Superior temporal gyrus (tissue), 1 donor: ENCODE data around the gene AXDND1.
"Not testable (repeated sequence)": the region's sequence is repeated elsewhere in the genome, so short reads cannot be mapped to it uniquely, and the experiment has no call there.

ENCODE experiments used
- DNase-seq: peaks from one replicate; pipeline ENCODE4 v3.0.0-alpha.2; 2016; ENCODE audit errors: extremely low spot score

The AXDND1 gene

GRCh38 chr1:179474713-179475112, 108.9 kb downstream of the AXDND1 start:
- DNase-seq: no peak

DNA sequence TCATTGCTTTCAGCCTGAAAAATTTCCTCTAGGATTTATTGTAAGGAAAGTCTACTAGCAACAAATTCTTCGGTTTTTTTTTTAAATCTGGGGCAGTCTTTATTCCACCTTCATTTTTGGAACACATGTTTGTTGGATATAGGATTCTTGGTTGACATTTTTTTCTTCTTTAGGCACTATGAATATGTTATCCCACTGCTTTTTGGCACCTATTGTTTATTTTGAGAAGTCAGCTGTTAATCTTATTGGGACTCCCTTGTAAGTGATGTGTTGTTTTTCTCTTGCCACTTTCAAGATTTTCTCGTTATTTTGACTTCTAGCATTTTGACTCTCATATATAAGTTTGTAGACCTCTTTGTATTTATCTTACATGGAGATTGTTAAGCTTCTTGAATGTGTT, 110.7 kb downstream of the AXDND1 start:
- no peak for DNase-seq

- DNase-seq: no peak
These were observed 112.6 kb downstream of the AXDND1 start for GRCh38 chr1:179478370-179478769.

DNA sequence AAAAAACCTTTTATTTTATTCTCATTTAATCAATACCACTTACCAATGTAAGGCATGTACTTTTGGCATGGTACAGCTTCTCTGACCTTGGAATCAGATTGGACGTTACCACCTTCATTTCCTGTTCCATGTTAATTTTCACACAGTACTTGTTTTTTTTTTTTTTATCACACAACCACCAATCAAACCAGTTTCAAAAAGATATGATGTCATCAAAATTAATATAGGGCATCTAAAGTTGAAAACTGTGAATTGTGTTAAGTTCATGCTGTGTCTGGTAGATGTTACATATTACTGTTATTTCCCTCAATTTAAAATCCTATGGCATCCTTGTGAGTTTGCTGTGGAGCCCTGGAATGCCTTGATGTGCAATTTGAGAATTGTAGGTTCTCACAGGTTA, 124.8 kb downstream of the AXDND1 start:
- DNase-seq: no peak

DNA sequence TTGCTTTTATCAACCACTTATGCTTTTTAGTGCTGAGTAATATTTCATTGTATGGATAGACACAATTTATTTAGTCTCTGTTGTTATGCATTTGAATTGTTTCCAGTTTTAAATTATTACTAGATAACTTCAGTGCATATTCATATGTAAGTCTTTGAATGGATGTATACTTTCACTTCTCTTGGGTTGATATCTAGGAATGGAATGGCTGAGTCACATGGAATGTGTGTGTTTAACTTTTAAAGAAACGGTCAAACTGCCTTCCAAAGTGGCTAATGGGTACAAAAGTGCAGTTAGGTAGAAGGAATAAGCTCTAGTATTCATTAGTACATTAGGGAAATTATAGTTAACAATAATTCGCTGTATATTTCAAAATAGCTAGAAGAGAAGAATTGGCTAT, 127.6 kb downstream of the AXDND1 start:
- no peak for DNase-seq

DNA sequence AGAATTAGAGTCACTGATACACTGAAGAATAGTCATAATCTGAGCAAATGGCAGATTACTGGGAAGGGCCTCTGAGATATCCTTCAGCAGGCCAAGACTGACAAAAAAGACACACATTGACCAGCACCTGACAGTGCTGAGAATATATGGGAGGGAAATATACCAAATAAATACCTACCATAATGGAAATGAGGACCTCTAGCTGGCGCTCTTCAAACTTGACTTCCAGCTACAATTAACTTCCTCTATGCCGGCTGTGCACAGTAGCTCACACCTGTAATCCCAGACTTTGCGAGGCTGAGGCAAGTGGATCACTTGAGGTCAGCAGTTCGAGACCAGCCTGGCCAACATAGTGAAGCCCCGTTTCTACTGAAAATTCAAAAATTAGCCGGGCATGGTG, 140.4 kb downstream of the AXDND1 start:
- DNase-seq: no peak

- DNase-seq: no peak
These were observed 143.6 kb downstream of the AXDND1 start for GRCh38 chr1:179509384-179509783.

- DNase-seq: no peak
These were observed 144.3 kb downstream of the AXDND1 start for GRCh38 chr1:179510038-179510437.

- DNase-seq: no peak
These were observed 151.4 kb downstream of the AXDND1 start for GRCh38 chr1:179516976-179517705.

- not testable (repeated sequence) for DNase-seq
These were observed 152.8 kb downstream of the AXDND1 start for GRCh38 chr1:179518544-179518943.

DNA sequence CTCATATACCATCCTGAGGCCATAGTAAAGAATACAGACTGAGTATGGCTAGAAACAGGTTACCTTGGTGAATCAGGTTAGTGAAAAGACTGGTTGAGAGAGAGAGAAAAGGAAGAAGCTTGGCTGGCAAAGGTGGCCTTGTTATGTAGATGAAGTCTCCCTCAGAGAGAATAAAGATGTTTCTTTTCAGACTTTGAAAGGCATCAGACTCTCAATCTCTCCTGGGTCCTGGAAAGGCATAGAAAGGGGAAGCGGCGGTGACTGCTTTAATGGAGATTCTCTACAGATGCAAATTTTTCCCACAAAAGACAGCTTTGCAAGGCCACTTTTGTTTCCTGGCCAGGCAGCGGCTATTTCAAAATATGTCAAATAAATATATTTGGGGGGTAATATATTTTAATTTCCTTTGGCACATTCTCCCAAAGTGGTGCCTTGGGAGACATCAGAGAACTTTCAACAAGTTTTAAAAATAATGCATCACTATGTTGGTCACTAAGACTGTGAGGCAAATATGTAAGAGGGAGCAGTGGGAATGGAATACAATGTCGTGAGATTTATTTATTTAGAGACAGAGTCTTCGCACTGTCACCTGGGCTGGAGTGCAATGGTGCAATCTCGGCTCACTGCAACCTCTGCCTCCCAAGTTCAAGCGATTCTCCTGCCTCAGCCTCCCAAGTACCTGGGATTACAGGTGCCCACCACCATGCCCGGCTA, 163.9 kb downstream of the AXDND1 start:
- DNase-seq: no peak

DNA sequence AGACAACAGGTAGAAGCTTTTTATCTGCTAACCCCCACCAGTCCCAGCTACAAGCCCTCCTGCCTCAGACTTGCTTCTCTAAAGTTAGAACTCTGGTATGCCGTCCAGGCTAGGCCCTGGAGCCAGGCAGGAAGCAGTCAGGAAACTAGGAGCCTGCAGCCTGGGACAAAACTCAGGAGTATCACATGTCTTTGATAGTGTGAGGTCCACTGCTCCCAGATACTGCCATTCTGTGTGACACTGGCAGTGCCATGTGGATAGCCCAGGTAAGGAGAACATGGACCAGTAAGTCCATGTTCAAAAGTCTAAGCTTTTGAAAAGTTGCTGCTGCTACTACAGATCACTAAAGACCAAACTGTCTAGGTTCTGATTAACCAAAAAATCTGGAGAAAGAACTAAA, 164.6 kb downstream of the AXDND1 start:
- no peak for DNase-seq

DNA sequence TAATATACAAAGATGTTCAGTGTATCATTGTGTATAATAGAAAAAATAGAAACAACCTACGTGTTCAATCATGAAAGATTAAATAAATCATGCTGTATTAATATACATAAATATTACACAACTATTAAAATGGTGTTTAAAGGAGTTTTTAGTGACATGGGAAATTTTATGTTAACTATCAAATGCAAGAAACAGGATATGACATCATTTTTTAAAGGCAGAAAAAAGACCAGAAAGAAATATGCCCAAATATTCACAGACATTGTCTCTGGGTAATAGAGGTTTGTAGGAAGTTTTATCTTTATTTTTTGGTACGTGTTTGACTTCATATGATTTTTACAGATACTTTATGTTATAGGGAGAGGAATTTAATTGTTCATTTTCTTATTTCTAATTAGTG, 176.0 kb downstream of the AXDND1 start:
- no peak for DNase-seq

GRCh38 chr1:179545321-179545720, 179.6 kb downstream of the AXDND1 start:
- DNase-seq: no peak

- DNase-seq: no peak
These were observed 181.3 kb downstream of the AXDND1 start for GRCh38 chr1:179547021-179547535.

DNA sequence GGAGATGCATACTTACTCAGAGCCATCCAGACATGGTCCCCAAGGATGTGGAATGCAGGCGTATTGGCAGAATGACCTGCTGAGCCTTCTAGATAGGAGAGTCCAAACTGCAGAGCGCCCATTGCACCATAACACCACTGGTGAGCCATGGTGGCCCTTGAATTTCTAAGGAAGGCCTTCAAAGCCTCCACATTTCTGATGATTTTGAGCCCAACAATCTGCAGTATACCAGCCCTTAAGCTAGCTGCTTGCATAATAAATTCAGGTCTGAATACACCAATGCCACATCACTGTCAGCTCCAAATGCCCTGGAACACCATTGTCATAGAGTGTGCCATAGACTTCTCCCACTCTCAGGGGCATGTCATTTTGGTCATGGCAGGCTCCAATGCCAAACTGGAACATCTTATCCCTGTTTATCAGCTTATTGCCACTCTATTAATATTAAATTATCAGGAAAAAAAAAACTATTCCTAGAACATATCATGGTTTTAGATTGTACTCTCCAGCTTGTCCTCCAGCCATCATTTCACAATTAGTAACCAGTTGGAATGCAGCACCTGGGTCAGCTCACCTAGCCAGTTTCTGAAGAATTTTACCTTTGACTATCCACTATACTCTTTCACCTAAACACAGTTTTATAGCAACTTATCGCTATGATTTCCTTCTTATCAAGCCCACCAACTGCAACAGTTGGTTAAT, 183.0 kb downstream of the AXDND1 start:
- no peak for DNase-seq

- DNase-seq: no peak
These were observed 183.6 kb downstream of the AXDND1 start for GRCh38 chr1:179549368-179549700.

GRCh38 chr1:179550746-179551682, 185.2 kb downstream of the AXDND1 start:
- DNase-seq: no peak

- DNase-seq: no peak
These were observed 188.7 kb downstream of the AXDND1 start for GRCh38 chr1:179554427-179554826.

- no peak for DNase-seq
These were observed 192.3 kb downstream of the AXDND1 start for GRCh38 chr1:179558078-179558477.

DNA sequence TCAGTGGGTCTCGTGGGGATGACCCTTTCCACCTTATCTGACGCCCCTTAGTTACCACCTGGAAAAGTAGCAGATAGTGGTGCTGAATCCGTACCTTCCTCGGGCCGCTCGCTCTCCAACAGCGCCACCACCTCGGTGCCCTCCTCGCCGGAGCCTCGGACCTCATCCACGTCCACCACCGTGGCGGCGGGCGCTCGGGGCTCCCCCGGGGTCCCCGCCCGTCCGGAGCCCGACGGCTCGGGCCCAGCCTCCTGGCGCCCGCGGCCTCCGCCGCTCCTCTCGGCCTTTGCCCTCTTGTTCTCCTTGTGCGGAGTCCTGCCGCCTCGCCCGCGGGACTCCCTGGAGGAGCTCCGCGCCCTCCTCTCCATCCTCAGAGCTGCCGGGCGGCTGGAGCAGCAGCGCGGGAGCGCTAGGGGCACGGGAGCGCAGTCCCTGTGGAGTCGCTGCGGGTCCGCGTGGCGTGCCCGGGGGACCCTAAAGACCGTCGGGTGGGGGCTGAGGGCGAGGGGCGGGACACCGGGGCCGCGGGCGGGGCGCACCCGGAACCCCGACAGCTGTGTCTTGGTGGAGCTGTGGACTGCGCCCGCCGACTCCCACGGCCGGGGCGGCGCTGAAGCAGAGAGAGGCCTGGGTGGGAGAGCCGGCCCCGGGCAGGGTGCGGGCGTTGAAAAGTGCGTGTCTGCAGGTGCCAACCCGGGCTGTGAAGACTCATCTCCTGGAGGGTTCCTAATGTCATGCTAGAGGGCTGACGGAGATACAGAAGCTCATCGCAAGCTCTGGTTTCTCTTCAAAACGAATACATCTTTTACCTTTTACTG, 209.9 kb downstream of the AXDND1 start, which contains the start of gene NPHS2:
Gene NPHS2, minus strand, starts transcription at position 452 of the 818 bp plus-strand sequence. Its CDS starts 84 bp downstream, at position 368.
- no peak for DNase-seq
